Measurements from ENCODE around the gene CUBN.
"Not testable (repeated sequence)": the region's sequence is repeated elsewhere in the genome, so short reads cannot be mapped to it uniquely, and the experiment has no call there.

Gene CUBN

GRCh38 chr10:17141504-17142229, 12.1 kb upstream of the CUBN start:
- in situ Hi-C loops (cut with HindIII; ENCODE audit: low sequenced_read_pairs): no loop called here

DNA sequence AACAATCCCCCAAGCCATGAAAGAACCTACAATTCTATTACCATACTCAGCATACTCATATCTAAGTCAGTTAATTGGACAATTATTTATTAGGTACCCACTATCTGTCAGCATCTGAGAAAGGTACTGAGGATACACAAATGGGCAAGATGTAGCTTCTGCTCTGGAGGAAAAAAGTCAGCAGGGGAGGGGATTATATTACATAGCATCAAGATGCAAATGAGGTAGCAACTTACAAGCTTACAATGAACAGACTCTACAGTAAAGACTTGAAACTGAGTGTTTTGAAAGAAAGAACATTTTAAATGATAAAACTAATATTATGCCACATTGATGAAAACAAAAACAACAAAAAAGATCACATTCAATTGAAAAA, 10.8 kb upstream of the CUBN start:
- in situ Hi-C loops (cut with HindIII; ENCODE audit: low sequenced_read_pairs): no loop called here

DNA sequence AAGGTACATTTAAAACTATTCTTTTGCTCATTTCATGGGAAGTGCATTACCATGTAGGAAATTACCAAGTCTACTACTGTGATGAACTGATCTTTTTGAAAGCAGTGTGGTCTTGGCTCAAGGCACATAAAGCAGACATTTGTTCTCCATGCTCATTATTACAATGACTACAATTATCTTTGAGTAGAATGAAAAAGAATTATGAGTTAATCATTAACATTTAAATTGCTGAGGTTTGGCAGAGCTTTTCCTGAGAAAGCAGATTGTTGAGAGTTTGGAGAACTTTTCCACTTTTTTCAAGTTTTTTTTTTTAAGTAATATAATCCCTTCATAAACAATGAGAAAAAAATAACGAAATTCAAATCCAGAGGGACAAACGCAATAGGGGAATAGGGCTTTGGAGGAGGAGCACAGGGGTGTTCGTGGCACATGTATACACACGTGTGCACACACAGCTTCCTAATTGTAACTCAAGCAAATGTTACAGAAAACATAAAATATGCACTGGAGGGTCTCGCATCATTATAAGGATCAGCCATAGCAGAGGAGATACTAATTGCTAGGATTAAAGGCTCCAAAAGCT, 8.9 kb upstream of the CUBN start:
- in situ Hi-C loops (cut with HindIII; ENCODE audit: low sequenced_read_pairs): no loop called here

DNA sequence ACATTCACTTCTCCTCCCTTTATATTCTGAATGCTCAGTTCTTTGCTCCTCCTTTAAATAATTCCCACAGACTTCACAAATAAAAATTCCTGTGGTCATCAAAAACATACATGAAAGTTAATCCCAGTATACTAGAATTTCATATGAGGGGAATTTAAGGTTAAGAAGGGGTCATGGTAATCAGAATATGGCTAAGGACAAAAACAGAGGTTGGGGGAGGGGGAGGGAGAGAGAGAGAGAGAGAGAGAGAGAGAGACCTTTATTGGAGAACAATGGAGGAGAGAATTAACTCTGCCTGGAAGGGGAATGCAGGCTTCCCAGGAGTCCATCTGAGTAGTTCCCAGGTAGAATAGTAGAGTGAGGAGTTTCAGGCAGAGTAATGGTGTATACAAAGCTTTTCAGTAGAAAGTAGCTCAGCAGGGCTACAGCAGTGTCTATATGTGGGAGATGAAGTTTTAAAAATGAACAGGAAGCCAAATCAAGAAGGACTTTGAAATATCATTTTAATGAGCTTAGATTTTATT, 5.2 kb upstream of the CUBN start:
- in situ Hi-C loops (cut with HindIII; ENCODE audit: low sequenced_read_pairs): no loop called here

DNA sequence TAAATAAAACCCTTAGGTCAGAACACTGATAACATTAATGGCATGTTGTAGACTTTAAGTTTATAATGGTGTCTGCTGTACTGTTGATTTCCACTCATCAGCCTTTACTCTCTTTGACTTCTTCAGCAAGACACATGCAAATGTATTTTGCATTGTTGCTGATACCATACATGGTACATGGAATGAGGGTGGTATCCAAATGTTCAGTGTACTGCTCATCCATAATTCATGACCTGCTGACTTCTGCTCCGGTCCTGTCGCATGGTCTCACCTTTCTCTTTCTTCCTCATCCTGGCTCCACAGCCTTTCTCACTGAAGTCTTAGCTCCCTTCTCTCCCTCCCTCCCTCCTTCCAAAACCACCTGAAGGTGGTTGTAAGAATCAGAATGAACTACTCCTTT, 4.7 kb upstream of the CUBN start:
- in situ Hi-C loops (cut with HindIII; ENCODE audit: low sequenced_read_pairs): no loop called here

DNA sequence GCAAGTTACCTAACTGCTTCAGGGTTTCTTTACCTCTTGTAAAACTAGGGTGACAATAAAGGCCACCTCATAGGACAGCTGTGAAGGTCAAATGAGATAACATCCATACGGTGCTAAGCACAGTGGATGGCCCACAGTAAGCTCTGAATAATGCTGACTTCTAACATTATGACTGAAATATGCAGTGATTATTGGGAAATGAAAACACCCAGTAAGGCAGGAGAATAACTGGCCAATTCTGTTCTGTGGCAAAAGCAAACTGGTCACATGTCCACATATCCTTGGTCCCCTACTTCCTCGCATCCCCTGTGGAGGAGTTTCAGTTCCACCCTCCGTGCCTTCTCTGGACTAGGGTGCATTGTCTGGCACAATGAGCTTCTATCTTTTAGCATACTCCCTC, 1.4 kb downstream of the CUBN start:
- in situ Hi-C loops (cut with HindIII; ENCODE audit: low sequenced_read_pairs): no loop called here

DNA sequence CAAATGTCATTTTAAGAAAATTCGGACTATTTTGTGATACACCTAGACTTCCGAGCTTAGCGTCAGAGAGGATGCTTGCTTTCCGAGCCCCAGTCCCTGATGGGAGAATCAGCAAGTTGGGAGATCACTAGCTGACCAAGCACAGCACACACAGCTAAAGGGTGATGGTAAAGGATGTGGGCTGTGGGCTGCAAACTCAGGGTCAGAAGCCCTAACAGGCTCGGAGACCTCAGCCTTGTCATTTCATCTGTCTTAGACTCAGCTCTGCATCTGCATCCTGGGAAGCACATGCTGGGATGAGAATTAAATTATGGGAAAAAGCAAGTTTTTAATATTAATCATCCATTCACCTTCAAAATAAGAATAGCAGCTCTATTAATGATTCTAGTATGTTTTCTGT, 3.3 kb downstream of the CUBN start:
- in situ Hi-C loops (cut with HindIII; ENCODE audit: low sequenced_read_pairs): no loop called here

DNA sequence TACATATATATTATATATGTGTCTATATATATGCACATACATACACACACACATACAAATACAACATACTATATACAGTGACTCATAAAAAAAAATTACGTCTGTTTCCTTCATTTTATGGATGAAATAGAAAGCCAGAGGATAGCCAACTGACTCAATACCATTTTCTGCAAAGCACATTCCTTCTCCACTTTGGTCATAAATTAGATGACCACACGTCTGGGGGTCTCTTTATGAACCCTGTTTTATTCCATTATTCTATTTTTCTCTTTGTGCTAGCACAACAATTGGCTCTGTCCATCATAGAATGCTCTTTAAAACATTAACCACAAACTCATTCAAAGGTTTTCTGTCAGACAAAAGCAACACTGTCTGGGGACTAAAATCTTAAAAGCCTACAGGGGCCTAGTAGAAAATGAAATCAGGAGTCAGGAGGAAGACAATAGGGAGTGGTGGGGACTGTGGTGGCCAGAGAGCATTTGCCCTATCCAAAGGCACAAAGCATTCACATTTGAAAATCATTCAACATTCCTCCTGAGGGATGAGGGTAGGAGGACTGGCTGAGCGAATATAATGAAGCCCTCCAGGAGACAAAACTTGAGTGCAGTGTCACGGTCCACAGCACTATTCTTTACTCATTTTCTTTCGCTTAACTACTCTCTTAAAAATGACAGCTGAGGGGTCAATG, 4.3 kb downstream of the CUBN start:
- in situ Hi-C loops (cut with HindIII; ENCODE audit: low sequenced_read_pairs): no loop called here

- in situ Hi-C loops (cut with HindIII; ENCODE audit: low sequenced_read_pairs): no loop called here
Observed at GRCh38 chr10:17123961-17124360, 5.7 kb downstream of the CUBN start.

DNA sequence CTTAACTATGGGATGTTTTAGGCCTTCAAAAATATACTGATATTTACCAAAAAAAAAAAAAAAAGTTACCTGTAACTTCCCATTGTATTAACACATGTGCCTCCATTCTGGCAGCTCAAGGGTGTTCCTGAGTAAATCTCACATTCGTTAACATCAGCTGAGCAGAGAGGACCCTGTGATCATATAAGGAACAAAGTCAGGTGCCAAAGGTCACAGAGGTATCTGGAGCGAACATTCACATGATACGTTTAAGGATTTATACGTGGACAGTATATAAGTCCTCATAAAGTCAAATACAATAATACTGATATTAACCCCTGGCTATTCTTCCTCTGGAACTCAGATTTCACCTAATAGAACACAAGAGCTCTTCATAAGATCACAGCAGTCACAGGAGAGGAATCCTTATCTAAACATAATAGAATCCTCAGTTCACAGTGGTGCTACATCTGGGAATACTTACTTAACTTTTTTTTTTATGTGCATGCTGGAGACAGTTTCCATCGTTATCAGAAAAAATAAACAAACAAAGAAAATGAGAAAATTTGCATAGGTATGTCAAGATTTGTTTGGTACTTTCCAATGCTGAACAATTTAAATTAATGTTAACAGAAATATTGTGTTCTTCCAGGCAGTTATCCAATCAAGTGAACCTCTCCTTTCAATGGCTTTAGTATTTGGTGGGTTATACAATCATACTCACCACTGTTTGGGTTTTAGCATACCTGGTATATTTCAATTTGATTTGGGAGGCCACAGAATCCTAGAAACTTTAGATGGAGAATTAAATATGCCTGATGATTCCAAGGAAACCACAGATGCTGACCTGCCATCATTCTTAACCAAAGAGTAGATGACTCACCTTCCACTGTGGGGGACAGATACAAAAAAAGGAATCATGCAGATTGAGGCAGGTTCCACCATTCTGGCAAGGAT, 6.6 kb downstream of the CUBN start:
- in situ Hi-C loops (cut with HindIII; ENCODE audit: low sequenced_read_pairs): no loop called here

DNA sequence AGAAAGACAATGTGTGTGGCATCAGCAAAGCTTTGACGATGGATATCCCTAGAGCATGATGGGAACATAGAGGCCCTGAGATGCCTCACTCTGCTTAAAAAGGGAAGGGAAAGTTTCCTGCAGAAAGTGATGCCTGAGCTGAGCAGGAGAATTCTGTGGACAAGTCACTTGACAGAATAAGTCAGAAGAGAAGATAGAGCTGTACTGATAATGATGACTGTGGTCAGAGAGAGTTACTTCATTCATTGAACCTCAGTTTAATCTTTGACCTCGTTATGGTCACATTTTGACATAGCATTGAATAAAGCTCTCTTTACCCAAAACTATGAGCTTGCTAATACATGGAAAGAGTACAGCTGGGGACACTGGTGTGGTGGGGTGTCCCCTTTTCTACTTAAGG, 7.6 kb downstream of the CUBN start:
- in situ Hi-C loops (cut with HindIII; ENCODE audit: low sequenced_read_pairs): no loop called here

DNA sequence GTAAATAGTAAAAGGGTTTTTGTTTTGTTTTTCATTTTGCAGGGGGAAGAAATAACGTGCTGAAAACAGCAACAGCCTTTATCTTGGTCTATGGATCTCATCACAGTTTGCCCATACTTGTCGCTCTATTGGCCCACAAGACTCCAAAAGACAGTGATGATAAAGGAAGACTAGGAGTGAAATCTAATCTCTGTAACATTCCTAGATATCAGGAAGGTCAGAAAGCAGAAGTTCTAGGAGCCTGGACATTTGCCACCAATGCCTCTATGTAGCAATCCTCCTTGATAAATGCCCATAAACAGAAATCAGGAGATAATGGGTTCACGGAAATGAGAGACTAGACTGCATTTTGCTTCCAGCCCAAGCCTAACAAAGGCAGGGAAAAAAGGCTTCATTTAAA, 8.9 kb downstream of the CUBN start:
- in situ Hi-C loops (cut with HindIII; ENCODE audit: low sequenced_read_pairs): no loop called here

DNA sequence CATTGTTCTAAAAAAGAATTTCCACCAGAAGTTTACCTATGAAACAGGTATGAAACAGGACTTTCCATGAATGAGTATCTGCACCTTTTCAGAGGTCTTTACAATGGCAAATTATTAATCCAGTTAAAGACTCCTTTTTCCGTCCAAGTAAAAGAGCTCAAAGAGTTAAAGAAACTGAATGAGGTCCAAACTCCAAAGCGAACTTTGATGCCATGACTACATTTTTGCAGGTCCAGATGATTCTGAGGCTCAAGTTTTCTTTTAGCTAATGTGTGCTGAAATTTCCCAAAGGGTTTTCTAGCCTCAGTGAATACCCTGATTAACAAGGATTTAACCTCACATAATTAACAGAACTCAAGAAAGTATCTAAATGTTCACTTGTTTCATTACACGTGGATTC, 9.8 kb downstream of the CUBN start:
- in situ Hi-C loops (cut with HindIII; ENCODE audit: low sequenced_read_pairs): no loop called here

DNA sequence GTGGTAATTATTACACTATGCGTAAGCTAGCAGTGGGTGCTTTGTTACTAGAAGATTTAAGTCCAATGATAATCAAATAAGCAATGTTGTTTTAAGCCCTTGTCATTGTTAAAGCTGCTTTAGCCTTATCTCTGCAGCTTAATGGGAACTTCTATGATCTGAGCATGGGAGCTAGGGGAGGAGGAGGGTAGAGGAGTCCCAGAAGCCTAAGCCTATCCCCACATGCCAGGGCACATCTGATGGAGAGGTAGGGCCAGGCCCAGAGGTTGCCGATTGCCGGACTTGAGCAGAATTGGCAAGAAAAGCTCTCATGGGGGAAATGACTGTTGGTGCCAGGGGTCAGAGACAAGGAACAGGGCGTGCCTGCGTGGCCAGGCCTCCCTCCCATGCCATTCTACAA, 13.4 kb downstream of the CUBN start:
- in situ Hi-C loops (cut with HindIII; ENCODE audit: low sequenced_read_pairs): no loop called here

GRCh38 chr10:17115683-17116082, 13.9 kb downstream of the CUBN start:
- in situ Hi-C loops (cut with HindIII; ENCODE audit: low sequenced_read_pairs): no loop called here

GRCh38 chr10:17114878-17115444, 14.7 kb downstream of the CUBN start:
- in situ Hi-C loops (cut with HindIII; ENCODE audit: low sequenced_read_pairs): not testable (repeated sequence)

DNA sequence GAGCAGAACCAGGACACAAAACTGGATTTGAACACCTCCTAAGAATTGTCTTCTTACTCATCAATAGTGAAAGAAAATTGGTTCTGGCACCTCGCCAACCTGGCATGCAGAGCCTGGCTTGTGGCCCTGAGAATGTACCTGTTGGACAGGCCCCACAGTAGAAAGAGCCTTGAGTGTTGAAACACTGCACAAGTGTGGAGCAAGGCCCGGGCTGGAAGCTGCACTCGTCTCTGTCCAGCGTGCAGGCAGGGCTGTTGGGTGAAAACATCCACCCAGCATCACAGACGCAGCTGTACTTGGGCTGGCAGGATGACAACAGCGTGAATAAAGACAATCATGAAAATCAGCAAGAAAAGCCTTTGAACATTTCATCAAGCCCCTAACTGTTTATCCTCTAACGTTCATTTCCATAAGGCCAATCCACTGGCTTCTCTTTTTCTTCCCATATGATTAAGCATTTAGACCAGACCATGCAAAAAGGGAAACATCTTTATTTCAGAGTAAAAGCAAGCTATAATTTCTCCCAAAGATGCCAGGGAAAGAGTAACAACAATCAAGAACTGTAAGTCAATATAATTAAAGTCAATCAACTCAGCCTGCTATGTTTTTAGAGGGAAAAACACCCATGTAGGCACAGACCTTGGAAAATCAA, 15.6 kb downstream of the CUBN start:
- in situ Hi-C loops (cut with HindIII; ENCODE audit: low sequenced_read_pairs): no loop called here

- in situ Hi-C loops (cut with HindIII; ENCODE audit: low sequenced_read_pairs): no loop called here
Observed at GRCh38 chr10:17113346-17113745, 16.3 kb downstream of the CUBN start.

- in situ Hi-C loops (cut with HindIII; ENCODE audit: low sequenced_read_pairs): no loop called here
Observed at GRCh38 chr10:17112566-17112965, 17.0 kb downstream of the CUBN start.

DNA sequence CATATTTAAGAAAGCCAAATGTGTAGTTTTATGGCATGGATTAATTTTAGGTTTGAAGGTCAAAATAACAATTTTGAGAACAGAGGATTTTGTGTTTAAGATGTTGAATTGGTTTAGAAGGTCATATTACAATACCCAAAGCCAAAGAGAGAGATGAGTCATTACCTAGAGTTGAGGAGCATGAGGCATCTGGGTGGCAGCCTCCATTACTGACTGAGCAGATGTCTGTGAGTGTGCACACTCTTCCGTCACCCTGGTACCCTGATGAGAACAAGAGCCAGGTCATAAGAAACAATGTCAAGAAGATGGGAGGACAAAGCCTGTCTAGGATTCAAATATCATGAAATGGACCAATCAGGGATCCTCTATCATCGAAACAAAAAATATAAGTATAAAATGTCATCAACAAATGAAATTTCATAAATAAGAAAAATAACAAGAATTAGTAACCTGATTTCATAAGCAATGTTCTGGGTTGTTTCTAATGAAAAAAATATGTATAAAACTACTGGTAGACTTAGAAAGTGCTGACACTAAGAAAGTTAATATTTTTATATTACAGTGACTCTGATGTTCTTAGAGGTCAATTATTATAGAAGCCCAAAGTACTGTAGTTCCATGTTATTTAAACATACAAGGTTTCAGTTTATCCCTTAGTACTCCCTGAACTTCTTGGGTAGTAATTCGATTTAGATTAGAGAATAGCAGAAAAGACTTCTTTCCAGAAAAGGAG, 20.0 kb downstream of the CUBN start:
- in situ Hi-C loops (cut with HindIII; ENCODE audit: low sequenced_read_pairs): no loop called here

All from DLD1 (cell line).